HG03521 (cell line): ENCODE measurements around the gene TIGIT.
"Not testable (repeated sequence)": the region's sequence is repeated elsewhere in the genome, so short reads cannot be mapped to it uniquely, and the experiment has no call there.

Source experiments
- ATAC-seq: cut with Tn5 transposase; IDR thresholded peaks from one replicate; pipeline ENCODE4 v1.9.1; 2021; ENCODE audit warnings: mild to moderate bottlenecking, moderate library complexity; ENCODE audit not compliant: unreplicated experiment

Gene TIGIT

GRCh38 chr3:114293838-114294535, at the start of gene TIGIT:
TIGIT (plus strand) TSS chr3:114294028; CDS start chr3:114294062, 34 bp downstream.
- no peak for ATAC-seq

GRCh38 chr3:114252954-114253353, 40.9 kb upstream of the TIGIT start:
- ATAC-seq = no peak

- no peak for ATAC-seq
These were observed 40.3 kb upstream of the TIGIT start for GRCh38 chr3:114253505-114253904.

GRCh38 chr3:114259566-114259965, 34.3 kb upstream of the TIGIT start:
- ATAC-seq = no peak

GRCh38 chr3:114260152-114260551, 33.7 kb upstream of the TIGIT start:
- ATAC-seq = no peak

GRCh38 chr3:114270019-114270418, 23.8 kb upstream of the TIGIT start:
- ATAC-seq = no peak

- ATAC-seq = no peak
These were observed 21.6 kb upstream of the TIGIT start for GRCh38 chr3:114272271-114272670.

GRCh38 chr3:114274929-114275328, 18.9 kb upstream of the TIGIT start:
- no peak for ATAC-seq

GRCh38 chr3:114276856-114277255, 17.0 kb upstream of the TIGIT start:
- not testable (repeated sequence) for ATAC-seq

GRCh38 chr3:114284644-114285043, 9.2 kb upstream of the TIGIT start:
- ATAC-seq = no peak

- ATAC-seq = no peak
These were observed 8.1 kb upstream of the TIGIT start for GRCh38 chr3:114285648-114286230.

GRCh38 chr3:114286266-114286665, 7.6 kb upstream of the TIGIT start:
- no peak for ATAC-seq

GRCh38 chr3:114290911-114291901, 2.6 kb upstream of the TIGIT start:
- ATAC-seq = peak; percentile 91

- ATAC-seq = no peak
These were observed 1.2 kb downstream of the TIGIT start for GRCh38 chr3:114294940-114295480.

GRCh38 chr3:114295946-114296345, 2.1 kb downstream of the TIGIT start:
- ATAC-seq = no peak

- ATAC-seq = no peak
These were observed 5.6 kb downstream of the TIGIT start for GRCh38 chr3:114299421-114299820.

GRCh38 chr3:114299941-114300624, 6.3 kb downstream of the TIGIT start:
- no peak for ATAC-seq

GRCh38 chr3:114307222-114307830, 13.5 kb downstream of the TIGIT start:
- ATAC-seq = no peak

GRCh38 chr3:114307832-114308231, 14.0 kb downstream of the TIGIT start:
- ATAC-seq = no peak

- peak; percentile 13 for ATAC-seq
These were observed 14.5 kb downstream of the TIGIT start for GRCh38 chr3:114308377-114308776.
